Mesenteric fat pad (tissue), 1 donor: ENCODE results near the gene SCFD2. TPM values are rescaled to one million over a fixed set of nuclear protein-coding genes. Genes with fewer than 3 reads are reported as not detected.
"Not testable (repeated sequence)": the region's sequence is repeated elsewhere in the genome, so short reads cannot be mapped to it uniquely, and the experiment has no call there.

Source experiments
- DNase-seq: peaks from one replicate; pipeline ENCODE4 v3.0.0-alpha.2; 2020; ENCODE audit warnings: low spot score
- total RNA-seq: library from RNA; stranded (reverse); fragmentation: NEBNext Ultra II Directional; extraction: Animal tissue kit (Norgen Biotek cat#: 25700); gene quantifications from one replicate; pipeline ENCODE4 v1.2.1, GENCODE V29; 2021
- donor health status: DM: yes; HTN: yes; CAD: no.

Gene SCFD2
- total RNA-seq, 1 donor from 2014 or later, result 23.3 TPM

DNA sequence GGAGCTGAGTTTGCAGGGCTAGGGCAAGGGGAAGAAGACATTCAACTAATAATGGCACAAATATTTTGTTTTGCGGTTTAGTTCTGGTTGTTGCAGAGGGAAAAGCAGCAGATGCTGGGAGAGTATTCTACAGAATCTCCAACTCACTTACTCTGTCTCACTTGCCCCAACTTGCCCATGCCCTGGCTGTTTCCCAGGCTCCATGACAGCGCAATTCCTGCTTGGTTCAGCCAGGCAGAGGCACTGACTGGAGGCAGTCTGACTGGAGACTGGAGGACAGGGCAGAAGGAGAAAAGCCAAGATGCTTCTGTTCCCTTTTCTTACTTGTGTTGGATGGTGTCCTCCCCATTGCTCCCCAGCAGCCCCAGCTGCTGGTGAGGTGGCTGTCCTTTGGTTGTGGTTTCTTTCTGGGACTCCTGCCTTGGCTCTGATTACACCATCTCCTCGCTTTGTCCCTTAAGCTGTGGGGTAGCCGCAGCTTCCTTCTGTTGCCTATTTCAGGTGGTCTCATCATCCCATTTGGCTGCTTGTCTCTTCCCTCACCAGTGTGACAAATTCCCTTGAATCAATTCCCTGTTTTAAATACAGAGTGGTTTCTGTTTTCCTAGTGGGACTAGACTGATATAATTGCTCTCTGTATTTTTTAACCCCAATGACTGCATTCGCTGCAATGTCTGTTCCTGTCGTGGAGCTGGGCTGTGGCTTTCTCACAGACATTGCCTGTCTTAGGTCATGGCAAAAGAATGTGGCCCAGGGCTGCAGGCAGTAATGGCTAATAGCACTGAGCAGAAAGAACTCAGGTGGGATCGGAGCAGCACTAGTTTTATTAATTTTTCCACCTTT is 527.9 kb downstream of the SCFD2 start:
- DNase-seq, result no peak

DNA sequence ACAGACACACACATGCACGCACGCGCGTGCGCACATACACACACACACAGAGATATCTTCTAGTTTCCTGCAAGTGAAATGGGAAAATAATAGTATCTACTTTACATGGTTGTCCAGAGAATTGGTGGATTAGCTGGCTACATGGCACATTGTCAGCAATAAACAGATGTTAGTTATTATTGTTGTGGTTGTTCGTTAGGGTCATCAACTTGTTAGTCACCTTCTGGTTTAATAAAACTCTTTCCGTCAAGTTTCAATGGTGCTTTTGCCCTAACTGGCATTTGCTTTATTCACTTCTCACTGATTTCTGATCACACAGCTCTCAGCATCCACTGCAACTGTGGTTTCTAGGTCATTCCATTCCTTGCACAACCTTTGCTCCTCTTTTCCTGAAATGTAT is 529.2 kb downstream of the SCFD2 start:
- no peak for DNase-seq

DNA sequence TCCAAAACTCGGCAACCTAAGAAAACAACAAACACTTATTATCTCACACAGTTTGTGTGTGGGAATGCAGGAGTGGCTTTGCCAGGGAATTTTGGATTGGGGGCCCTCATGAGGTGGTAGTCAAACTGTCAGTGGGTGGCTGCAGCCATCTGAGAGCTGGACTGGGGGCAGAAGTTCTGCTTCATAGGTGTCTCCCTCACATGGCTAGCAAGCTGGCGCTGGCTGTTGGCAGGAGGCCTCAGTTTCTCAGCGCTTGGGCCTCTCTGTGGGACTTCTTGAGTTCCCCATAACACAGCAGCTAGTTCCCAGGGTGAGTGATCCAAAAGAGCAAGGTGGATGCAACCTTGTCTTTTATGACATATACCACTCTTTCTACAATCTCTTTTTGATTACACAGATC is 529.7 kb downstream of the SCFD2 start:
- no peak for DNase-seq

DNA sequence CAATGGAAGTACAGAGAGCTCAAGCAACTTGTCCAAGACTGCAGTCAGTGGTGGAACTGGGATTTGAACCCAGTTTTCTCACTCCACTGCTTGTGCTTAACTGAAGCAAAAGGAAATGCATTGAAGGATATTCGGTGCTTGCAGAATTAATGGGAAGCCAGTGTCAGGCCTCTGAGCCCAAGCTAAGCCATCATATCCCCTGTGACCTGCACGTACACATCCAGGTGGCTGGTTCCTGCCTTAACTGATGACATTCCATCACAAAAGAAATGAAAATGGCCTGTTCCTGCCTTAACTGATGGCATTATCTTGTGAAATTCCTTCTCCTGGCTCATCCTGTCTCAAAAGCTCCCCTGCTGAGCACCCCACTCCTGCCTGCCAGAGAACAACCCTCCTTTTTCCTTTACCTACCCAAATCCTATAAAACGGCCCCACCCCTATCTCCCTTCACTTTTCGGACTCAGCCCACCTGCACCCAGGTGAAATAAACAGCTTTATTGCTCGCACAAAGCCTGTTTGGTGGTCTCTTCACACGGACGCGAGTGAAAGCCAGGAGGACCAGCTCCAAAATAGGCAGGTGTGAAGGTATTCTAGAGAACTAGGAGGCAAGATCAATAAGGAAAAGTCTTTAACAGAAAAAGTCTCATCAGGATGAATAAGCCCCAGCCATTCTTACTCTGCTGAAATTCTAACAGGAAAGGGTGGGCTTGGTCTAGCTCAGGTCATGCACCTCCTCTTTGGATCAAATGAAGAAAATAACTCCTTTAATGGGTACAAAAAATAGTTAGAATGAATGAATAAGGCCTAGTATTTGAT is 531.0 kb downstream of the SCFD2 start:
- not testable (repeated sequence) for DNase-seq

DNA sequence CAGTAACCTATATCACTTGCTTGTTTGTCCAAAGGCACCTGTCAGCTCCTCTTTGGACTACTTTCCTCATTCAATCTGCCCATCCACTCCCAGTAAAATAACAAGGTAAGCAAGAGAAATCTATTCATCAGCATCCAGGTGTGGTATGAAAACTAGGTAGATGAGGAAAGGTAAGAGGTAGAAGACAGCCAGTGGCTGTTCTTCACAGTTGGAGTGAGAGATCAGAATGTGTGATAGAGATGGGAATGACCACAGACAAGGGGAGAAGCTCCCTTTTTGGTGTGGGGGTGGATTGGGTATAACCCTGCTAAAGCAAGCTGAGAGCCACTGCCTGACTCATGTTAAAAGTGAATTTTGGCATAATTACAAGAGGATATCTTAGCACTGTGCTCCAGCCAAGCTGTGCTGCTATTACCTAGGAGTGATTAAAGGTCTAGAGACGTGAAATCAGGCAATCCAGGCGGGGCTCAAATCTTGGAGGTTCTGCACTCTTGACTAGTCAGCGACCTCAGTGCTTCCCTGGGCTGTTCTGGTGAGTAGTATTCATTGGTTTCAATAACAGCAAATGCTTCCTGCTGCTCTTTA is 531.8 kb downstream of the SCFD2 start:
- no peak for DNase-seq

DNA sequence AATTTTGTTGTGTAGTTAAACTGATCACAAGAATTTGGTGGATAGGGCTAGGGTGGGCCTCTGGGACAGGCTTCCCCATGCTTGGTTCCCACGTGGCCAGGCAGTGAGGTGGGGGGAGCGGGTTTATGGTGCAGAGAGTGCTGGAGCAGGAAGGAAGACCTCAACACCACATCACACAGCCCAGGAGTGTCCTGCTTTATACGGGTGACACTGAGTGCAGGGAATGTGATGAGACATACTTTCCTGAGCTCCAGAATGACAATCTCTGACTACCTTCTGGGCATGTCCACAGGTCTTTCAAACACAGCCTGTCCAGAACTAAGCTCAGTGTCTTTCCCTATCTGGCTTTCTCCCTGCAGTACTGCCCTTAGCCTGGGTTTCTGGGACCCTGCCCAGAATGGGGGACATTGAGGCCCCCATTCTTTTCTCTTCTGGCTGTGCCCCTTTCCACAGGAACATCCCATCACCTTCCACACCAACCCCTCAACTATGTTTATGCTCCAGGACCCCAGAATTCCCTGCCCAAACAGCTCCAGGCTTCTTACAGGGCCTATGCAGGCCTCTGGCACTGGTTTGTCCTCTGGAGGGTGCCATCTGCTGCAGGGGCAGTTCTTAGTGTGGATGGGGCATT is 540.3 kb downstream of the SCFD2 start:
- no peak for DNase-seq

DNA sequence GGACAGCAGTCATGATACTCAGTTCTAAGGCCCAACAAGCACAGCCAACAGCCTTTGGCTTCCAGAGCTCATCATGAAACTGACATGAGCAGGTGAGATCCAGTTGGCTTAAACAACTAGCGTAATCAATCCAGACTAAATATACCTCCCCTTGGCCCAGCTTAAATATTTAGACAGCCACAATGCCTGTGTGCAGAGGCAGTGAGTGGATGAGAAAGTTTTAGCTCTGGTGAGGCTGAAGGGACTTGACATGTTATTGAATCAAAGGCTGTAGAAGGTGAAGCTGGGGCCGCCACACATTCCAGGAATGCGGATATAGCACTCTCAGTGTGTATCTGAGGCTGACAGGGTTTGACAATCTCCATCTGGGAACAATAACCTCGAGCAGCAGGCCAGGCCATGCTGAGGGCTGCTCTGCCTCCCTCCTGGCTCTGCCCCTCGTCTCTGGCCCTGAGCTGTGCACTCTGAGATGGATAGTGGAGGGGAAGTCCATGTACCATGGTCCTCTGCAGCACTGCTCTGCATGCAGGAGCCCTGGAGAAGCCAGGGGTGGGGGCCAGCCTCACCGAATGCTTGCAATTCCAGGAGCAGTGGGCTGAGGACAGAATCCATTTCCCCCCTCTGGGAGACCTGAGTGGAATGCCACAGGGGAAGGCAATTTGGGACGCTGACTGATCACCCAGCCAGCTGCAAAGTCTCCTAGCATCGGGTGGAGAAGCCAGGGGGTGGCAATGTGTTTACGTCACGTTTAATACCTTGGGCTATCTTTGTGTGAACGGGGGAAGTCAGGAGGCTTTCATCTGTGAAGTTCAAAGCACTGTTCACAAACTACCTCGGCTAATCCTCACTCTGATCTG is 541.0 kb downstream of the SCFD2 start:
- no peak for DNase-seq

DNA sequence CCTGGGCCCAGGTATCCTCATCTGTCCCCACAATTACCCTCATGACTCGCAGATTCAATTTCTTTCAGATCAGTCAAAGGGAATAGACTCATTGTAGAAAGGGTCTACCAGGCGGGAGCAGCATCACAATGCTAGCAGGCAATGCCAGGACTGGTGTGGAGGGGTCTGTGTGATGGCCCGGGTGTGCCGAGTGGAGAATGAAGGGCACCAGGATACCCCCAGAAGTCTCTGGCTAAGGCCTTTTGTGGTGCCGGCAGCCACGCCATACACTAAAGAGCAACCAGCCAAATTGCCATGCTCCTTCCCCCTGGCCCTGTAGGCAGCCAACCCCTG is 541.6 kb downstream of the SCFD2 start:
- no peak for DNase-seq

DNA sequence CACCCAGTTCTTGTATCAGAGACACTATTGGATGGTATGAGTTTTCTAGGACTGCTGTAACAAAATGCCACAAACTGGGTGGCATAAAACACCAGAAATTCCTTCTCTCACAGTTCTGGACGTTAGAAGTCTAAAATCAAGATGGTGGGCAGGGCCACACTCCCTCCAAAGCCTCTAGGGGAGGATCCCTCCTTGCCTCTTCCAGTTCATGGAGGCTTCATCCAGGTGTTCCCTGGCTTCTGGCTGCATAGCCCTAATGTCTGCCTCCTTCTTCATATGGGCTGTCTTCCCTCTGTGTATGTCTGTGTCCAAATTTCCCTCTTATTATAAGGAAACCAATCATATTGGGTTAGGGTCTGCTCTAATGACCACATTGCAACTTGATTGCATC is 542.2 kb downstream of the SCFD2 start:
- DNase-seq, result no peak

Other genes starting within 250 kb of the SCFD2 start
- 33.2 TPM for gene FIP1L1, start 11.6 kb upstream of the SCFD2 start, total RNA-seq
- 20.7 TPM for gene LNX1, start 225.4 kb upstream of the SCFD2 start, total RNA-seq